GM12873 (cell line): ENCODE data around the gene NCAPD3.
A peak's percentile ranks its signal among the peaks of the same experiment; 100 is the strongest.

ENCODE experiments used
- TF ChIP-seq, protein P1 (sequence below): IDR thresholded peaks from 2 replicates; pipeline ENCODE4 v1.5.1; 2012; ENCODE audit warnings: low read depth, mild to moderate bottlenecking, moderate library complexity, low read length, control low read depth; ENCODE audit not compliant: insufficient read depth; ENCODE audit errors: missing control alignments

NCAPD3 gene

DNA sequence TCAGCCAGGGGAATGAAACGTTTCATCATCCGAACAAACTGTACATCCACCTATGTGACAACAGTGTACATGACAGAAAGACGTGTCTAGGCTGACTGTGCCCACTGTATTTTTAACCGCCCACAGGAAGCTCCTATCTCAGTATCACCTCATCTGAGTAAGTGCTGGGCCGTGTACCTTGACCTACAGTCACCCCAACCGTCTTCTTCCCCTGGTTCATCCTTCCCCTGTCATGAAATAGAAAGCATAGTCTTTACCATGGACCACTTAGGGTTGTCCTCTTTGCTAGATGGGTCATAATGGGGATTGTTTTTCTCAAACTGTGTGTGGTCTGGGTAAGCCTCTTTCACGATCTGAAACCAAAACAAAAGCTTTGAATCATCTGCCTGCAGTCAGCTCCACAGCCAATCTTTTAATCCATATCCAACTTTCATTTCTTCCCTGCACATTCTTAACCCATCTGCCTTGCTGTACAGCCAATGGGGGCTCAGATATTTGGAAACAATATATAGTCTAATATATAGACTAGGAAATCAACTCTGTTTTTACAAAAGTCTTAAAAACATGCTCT, 25.2 kb upstream of the NCAPD3 start:
- TF ChIP-seq, protein P1, sequence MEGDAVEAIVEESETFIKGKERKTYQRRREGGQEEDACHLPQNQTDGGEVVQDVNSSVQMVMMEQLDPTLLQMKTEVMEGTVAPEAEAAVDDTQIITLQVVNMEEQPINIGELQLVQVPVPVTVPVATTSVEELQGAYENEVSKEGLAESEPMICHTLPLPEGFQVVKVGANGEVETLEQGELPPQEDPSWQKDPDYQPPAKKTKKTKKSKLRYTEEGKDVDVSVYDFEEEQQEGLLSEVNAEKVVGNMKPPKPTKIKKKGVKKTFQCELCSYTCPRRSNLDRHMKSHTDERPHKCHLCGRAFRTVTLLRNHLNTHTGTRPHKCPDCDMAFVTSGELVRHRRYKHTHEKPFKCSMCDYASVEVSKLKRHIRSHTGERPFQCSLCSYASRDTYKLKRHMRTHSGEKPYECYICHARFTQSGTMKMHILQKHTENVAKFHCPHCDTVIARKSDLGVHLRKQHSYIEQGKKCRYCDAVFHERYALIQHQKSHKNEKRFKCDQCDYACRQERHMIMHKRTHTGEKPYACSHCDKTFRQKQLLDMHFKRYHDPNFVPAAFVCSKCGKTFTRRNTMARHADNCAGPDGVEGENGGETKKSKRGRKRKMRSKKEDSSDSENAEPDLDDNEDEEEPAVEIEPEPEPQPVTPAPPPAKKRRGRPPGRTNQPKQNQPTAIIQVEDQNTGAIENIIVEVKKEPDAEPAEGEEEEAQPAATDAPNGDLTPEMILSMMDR = no peak

- TF ChIP-seq, protein P1 = no peak
These were observed 22.9 kb upstream of the NCAPD3 start for GRCh38 chr11:134246678-134247077.

- TF ChIP-seq, protein P1 = no peak
These were observed 22.3 kb upstream of the NCAPD3 start for GRCh38 chr11:134246100-134246499.

DNA sequence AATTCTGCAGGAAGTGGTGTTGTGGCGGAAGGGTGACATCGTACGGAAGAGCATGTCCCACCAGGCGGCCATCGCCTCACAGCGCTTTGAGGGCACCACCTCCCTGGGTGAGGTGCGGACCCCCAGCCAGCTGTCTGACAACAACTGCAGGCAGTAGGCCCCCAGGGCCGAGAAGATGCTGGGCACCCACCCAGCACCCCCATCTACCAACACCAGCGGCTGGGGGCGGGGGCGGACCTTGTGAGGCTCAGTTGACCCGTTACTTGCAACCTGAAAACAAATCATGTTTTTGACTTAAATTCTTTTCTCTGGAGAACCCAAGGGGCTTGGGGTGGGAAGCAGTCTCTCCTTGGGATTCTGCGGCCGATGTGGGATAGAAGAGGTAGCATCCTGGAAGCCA, 21.7 kb upstream of the NCAPD3 start:
- TF ChIP-seq, protein P1 = no peak

DNA sequence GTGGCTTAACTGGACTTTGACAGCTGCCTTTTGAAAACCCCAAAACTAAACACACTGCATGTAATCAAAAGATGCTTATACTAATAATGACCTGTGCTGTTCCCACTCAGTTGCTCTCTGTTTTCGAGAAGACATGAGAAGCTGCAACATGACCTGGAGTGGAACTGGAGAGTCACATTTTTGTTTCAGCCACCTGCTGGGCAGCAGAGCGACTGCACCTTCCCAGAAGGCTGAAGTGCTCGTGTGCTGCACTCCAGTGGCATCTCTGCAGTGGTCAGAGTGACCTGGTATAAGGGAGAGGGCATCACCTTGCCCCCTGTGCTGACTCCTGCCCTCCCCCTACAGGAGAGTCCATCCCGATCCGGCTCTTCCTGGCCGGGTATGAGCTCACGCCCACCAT, 20.8 kb upstream of the NCAPD3 start:
- TF ChIP-seq, protein P1 = peak; percentile 81

GRCh38 chr11:134243913-134244312, 20.1 kb upstream of the NCAPD3 start:
- TF ChIP-seq, protein P1 = no peak

DNA sequence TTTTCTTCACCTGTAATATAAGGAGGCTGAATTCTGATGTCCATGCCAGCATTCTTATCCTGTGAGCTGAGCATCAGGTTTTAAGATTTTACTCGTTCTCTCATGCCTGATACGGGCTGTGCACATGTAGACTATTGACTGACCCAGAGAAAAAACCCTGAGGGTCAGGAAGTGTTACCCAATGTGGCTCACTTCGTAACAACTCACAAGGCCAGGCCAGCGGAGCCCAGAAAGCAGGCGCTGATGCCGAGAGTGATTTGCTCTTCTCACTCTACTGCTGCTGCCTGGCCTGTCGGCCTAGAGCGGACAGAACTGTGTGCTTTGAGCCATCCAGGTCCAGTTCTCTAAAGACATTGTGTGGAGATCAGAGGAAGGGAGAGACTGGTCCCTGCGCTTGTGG, 18.6 kb upstream of the NCAPD3 start:
- TF ChIP-seq, protein P1 = no peak
